ENCODE measurements around the gene DENND4C.

DNA sequence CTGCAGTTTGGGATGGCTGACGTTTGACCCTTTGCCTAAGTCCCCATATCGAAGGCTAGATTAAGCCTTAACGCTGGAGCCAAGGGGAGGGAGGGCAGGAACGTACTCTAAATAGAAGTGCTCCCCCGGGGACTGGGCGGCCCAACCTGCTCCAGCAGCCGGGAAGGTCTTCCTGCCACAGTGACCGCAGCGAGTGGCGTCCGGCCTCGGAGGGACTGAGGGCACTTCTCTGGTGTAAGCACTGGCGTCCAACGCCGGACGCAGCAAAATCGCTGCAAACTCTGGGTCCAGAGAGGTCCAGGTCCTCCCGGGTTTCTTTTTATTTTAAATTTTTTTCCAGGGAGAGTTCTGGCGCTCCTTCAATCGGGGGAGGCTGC lies 177.8 kb downstream of the DENND4C start:
- TF ChIP-seq POLR2AphosphoS5 (IDR thresholded peaks at IDR 0.05; ENCODE audit: low read depth, low read length), result no peak
- no peak for TF ChIP-seq SIN3A (IDR thresholded peaks at IDR 0.05; ENCODE audit: borderline replicate concordance, insufficient read depth, low read length)
- TF ChIP-seq, protein P1, sequence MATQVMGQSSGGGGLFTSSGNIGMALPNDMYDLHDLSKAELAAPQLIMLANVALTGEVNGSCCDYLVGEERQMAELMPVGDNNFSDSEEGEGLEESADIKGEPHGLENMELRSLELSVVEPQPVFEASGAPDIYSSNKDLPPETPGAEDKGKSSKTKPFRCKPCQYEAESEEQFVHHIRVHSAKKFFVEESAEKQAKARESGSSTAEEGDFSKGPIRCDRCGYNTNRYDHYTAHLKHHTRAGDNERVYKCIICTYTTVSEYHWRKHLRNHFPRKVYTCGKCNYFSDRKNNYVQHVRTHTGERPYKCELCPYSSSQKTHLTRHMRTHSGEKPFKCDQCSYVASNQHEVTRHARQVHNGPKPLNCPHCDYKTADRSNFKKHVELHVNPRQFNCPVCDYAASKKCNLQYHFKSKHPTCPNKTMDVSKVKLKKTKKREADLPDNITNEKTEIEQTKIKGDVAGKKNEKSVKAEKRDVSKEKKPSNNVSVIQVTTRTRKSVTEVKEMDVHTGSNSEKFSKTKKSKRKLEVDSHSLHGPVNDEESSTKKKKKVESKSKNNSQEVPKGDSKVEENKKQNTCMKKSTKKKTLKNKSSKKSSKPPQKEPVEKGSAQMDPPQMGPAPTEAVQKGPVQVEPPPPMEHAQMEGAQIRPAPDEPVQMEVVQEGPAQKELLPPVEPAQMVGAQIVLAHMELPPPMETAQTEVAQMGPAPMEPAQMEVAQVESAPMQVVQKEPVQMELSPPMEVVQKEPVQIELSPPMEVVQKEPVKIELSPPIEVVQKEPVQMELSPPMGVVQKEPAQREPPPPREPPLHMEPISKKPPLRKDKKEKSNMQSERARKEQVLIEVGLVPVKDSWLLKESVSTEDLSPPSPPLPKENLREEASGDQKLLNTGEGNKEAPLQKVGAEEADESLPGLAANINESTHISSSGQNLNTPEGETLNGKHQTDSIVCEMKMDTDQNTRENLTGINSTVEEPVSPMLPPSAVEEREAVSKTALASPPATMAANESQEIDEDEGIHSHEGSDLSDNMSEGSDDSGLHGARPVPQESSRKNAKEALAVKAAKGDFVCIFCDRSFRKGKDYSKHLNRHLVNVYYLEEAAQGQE (IDR thresholded peaks at IDR 0.05; ENCODE audit: insufficient read depth in 1 of 2, low read depth in 2 of 2, low read length in 2 of 2), result no peak
- no peak for TF ChIP-seq FOXP2 (optimal IDR thresholded peaks at IDR 0.05; ENCODE audit: borderline replicate concordance, extremely low read depth, extremely low read length, insufficient read depth)
- TF ChIP-seq TAF1 (IDR thresholded peaks at IDR 0.05; ENCODE audit: borderline replicate concordance, insufficient read depth, low read length), result no peak

Data from PFSK-1 (cell line).